Neural progenitor cell (in vitro differentiated cells): ENCODE results near the gene SEC14L1.

Experiments
- EZH2 ChIP-seq: fragments of 200-600 bp; sonication (generic); IDR thresholded peaks from 2 replicates; pipeline ENCODE4 v1.6.1; 2017; ENCODE audit warnings: antibody characterized with exemption, mild to moderate bottlenecking, moderate library complexity
- TF ChIP-seq, protein P1 (sequence below): fragments of 200-600 bp; sonication (generic); IDR thresholded peaks from 2 replicates; pipeline ENCODE4 v1.5.1; 2017; ENCODE audit warnings: antibody characterized with exemption, mild to moderate bottlenecking

DNA sequence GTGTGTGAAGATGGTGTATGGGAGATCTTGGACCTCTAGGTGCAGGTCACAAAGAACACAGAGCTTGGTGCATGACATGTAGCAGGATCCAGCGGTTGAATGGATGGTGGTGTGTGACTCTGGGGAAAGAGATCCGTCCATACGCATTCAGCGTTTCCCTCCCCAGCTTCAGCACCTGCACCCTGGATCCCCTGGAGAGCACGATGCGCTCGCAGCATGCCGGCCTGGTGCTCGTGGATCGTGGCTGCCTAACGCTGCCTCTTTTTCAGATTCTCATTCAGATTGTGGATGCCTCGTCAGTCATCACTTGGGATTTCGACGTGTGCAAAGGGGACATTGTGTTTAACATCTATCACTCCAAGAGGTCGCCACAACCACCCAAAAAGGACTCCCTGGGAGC, 70.9 kb downstream of the SEC14L1 start:
- TF ChIP-seq, protein P1, sequence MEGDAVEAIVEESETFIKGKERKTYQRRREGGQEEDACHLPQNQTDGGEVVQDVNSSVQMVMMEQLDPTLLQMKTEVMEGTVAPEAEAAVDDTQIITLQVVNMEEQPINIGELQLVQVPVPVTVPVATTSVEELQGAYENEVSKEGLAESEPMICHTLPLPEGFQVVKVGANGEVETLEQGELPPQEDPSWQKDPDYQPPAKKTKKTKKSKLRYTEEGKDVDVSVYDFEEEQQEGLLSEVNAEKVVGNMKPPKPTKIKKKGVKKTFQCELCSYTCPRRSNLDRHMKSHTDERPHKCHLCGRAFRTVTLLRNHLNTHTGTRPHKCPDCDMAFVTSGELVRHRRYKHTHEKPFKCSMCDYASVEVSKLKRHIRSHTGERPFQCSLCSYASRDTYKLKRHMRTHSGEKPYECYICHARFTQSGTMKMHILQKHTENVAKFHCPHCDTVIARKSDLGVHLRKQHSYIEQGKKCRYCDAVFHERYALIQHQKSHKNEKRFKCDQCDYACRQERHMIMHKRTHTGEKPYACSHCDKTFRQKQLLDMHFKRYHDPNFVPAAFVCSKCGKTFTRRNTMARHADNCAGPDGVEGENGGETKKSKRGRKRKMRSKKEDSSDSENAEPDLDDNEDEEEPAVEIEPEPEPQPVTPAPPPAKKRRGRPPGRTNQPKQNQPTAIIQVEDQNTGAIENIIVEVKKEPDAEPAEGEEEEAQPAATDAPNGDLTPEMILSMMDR, result no peak
- TF ChIP-seq EZH2, result no peak
